ENCODE results near the gene APOBEC4. TPM values are rescaled to one million over a fixed set of nuclear protein-coding genes. Genes with fewer than 3 reads are reported as not detected.

The APOBEC4 gene
- total and polyA plus RNA-seq, 12 donors, result not detected

- DNase-seq, result peak; percentile 76 to 96 (median 88)
- 2 to 8% (median 6%) methylated on average over 4 of the region's 4 CpGs for WGBS, 4 donors
- Histone ChIP-seq H3K27me3 (no peaks in the 10 kb centered on the region), H3K9me3 (replicated peaks in 1 of 3) (no peaks in the 10 kb centered on the region), H3K36me3 (replicated peaks in 1 of 2) (no peaks in the 10 kb centered on the region), H3K27ac (no peak overlapping the region), H3K4me1 (replicated peaks in 1 of 2) (peaks cover 0 to 16% of the 10 kb centered on the region in 2 donors), H3K4me3 (no peak overlapping the region)
- TF ChIP-seq CTCF (IDR thresholded peaks at IDR 0.05), result peak; percentile 85 to 95 (median 91)
- TF ChIP-seq POLR2A (IDR thresholded peaks at IDR 0.05), result no peak
- intact Hi-C loops (cut with DNase I), result loop anchor here (2.0 to 5.0 kb wide), 2 partner anchors 261 to 262 kb away; no protein-coding TSS in a partner anchor
Observed at GRCh38 chr1:183655562-183656075, 2.5 kb upstream of the APOBEC4 start.

GRCh38 chr1:183654706-183655105 is 1.6 kb upstream of the APOBEC4 start:
- no peak overlapping the region for H3K27ac ChIP-seq
- H3K4me3 ChIP-seq, result no peak overlapping the region
- intact Hi-C loops (cut with DNase I), result loop anchor here (2.0 to 5.0 kb wide), 2 partner anchors 262 to 263 kb away; no protein-coding TSS in a partner anchor
- no peak for DNase-seq
- H3K27me3 ChIP-seq, result no peaks in the 10 kb centered on the region
- H3K4me1 ChIP-seq (replicated peaks in 1 of 2), result peaks cover 0 to 16% of the 10 kb centered on the region in 2 donors
- no peaks in the 10 kb centered on the region for H3K36me3 ChIP-seq (replicated peaks in 1 of 2)
- no peak for TF ChIP-seq POLR2A (IDR thresholded peaks at IDR 0.05)
- TF ChIP-seq CTCF (IDR thresholded peaks at IDR 0.05), result no peak
- no peaks in the 10 kb centered on the region for H3K9me3 ChIP-seq (replicated peaks in 1 of 3)

GRCh38 chr1:183653876-183654451 is 848 bp upstream of the APOBEC4 start:
- 79 to 96% (median 87%) methylated on average over 4 of the region's 4 CpGs for WGBS, 4 donors
- Histone ChIP-seq H3K9me3 (replicated peaks in 1 of 3) (no peaks in the 10 kb centered on the region), H3K36me3 (replicated peaks in 1 of 2) (no peaks in the 10 kb centered on the region), H3K4me1 (replicated peaks in 1 of 2) (peaks cover 0 to 16% of the 10 kb centered on the region in 2 donors), H3K27me3 (no peaks in the 10 kb centered on the region), H3K4me3 (no peak overlapping the region), H3K27ac (no peak overlapping the region)
- intact Hi-C loops (cut with DNase I), result loop anchor here in 1 of 2 donors (2.0 kb wide), 1 partner anchor 263 kb away; no protein-coding TSS in a partner anchor
- TF ChIP-seq CTCF (IDR thresholded peaks at IDR 0.05), result no peak
- no peak for TF ChIP-seq POLR2A (IDR thresholded peaks at IDR 0.05)
- no peak for DNase-seq

GRCh38 chr1:183653462-183653794 is 312 bp upstream of the APOBEC4 start:
- Histone ChIP-seq H3K4me1 (replicated peaks in 1 of 2) (peaks cover 0 to 16% of the 10 kb centered on the region in 2 donors), H3K27ac (no peak overlapping the region), H3K4me3 (no peak overlapping the region), H3K27me3 (no peaks in the 10 kb centered on the region), H3K9me3 (replicated peaks in 1 of 3) (no peaks in the 10 kb centered on the region), H3K36me3 (replicated peaks in 1 of 2) (no peaks in the 10 kb centered on the region)
- WGBS, 4 donors, result 87 to 97% (median 94%) methylated on average over 3 of the region's 3 CpGs
- no peak for TF ChIP-seq POLR2A (IDR thresholded peaks at IDR 0.05)
- no peak for TF ChIP-seq CTCF (IDR thresholded peaks at IDR 0.05)
- intact Hi-C loops (cut with DNase I), result no loop called here
- no peak for DNase-seq
